ENCODE data around the gene EIF4E1B. TPM values are rescaled to one million over a fixed set of nuclear protein-coding genes. Genes with fewer than 3 reads are reported as not detected.

Gene EIF4E1B
- polyA plus RNA-seq, 2 of the 4 experiments (the other 2 are of a cell fraction) = not detected

DNA sequence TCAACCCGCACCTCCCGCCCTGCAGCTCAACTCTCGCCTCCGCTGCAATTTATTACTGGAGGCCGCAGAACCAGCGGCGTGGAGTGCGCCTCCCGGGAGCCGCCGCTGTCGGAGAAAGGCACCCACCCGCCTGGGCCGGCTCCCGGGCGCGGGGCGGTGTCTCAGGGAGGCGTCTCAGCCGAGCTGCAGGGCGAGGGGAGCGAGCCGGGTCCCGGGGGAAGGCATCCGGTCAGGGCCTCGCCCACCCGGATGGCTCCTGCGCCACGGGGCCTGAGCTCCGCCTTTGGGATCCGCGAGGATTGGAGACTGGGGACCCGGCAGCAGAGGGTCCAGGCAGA is 49.7 kb downstream of the EIF4E1B start:
- ChIA-PET CTCF (interaction anchor here (2.8 to 6.4 kb wide), 2 partner anchors 20 to 21 kb away, joined by 8 to 53 read pairs; no protein-coding TSS in a partner anchor), POLR2A (no interaction called here)
- WGBS (ENCODE audit: missing lambda C conversion rate) = 87% methylated on average over 21 of the region's 33 CpGs
- H3K4me1 ChIP-seq = peaks cover 17% of the 10 kb centered on the region
- FAIRE-seq (no peak), DNase-seq (ENCODE audit: low read depth in 1 of 2, low spot score in 1 of 2) (no peak), ATAC-seq (no peak)
- no peak overlapping the region for H3K4me3 ChIP-seq
- H3K9me3 ChIP-seq = peaks cover 6% of the 10 kb centered on the region; the same call in 1 of the 3 replicates
- H3K27ac ChIP-seq = no peak overlapping the region
- no peak for TF ChIP-seq CEBPB (IDR thresholded peaks at IDR 0.05)
- no peak overlapping the region for H3K4me2 ChIP-seq

DNA sequence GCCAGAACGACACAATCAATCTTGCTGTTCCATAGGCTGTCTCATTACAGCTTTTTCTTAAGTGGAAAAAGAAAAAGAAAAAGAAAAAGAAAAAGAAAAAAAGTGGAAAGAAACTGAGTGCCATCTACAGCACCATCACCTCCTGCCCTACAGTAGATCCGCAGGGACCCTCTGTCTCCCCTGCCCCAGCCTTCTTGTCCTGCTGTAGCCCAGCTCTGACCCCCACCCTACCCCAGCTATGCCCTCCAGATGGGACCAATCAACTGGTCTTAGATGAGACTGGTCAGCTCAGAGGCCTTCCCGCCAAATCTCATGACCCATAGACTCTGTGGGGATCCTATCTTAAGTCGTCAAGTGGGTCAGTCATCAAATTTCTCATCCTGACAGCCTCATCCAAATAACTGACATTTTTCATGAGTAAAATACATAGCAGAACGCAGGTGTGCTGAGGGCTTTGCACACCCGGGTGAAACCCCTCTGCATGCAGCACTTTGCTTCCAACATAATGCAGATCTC is 51.6 kb downstream of the EIF4E1B start:
- Histone ChIP-seq H3K27ac (no peak overlapping the region), H3K9me3 (peaks cover 6% of the 10 kb centered on the region; the same call in 1 of the 3 replicates), H3K4me1 (peaks cover 2% of the 10 kb centered on the region), H3K4me2 (no peak overlapping the region), H3K4me3 (no peak overlapping the region)
- ChIA-PET POLR2A (no interaction called here), CTCF (interaction anchor here (0.9 to 6.4 kb wide), 4 partner anchors 8 to 28 kb away, joined by 3 to 53 read pairs (median 6); no protein-coding TSS in a partner anchor)
- TF ChIP-seq, protein P1, sequence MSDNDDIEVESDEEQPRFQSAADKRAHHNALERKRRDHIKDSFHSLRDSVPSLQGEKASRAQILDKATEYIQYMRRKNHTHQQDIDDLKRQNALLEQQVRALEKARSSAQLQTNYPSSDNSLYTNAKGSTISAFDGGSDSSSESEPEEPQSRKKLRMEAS (IDR thresholded peaks at IDR 0.05) = no peak
- no peak for TF ChIP-seq FOSL2 (IDR thresholded peaks at IDR 0.05)
- no peak for TF ChIP-seq FOSL2 (CRISPR knock-in tag; IDR thresholded peaks at IDR 0.05)
- TF ChIP-seq HOXA7 (CRISPR knock-in tag; IDR thresholded peaks at IDR 0.05) = no peak
- TF ChIP-seq HEYL (CRISPR knock-in tag; IDR thresholded peaks at IDR 0.05) = no peak
- TF ChIP-seq RFX5 (IDR thresholded peaks at IDR 0.05) = no peak
- no peak for TF ChIP-seq EP300 (IDR thresholded peaks at IDR 0.05)
- no peak for TF ChIP-seq ZC3H11A (IDR thresholded peaks at IDR 0.05)
- TF ChIP-seq, protein P2, sequence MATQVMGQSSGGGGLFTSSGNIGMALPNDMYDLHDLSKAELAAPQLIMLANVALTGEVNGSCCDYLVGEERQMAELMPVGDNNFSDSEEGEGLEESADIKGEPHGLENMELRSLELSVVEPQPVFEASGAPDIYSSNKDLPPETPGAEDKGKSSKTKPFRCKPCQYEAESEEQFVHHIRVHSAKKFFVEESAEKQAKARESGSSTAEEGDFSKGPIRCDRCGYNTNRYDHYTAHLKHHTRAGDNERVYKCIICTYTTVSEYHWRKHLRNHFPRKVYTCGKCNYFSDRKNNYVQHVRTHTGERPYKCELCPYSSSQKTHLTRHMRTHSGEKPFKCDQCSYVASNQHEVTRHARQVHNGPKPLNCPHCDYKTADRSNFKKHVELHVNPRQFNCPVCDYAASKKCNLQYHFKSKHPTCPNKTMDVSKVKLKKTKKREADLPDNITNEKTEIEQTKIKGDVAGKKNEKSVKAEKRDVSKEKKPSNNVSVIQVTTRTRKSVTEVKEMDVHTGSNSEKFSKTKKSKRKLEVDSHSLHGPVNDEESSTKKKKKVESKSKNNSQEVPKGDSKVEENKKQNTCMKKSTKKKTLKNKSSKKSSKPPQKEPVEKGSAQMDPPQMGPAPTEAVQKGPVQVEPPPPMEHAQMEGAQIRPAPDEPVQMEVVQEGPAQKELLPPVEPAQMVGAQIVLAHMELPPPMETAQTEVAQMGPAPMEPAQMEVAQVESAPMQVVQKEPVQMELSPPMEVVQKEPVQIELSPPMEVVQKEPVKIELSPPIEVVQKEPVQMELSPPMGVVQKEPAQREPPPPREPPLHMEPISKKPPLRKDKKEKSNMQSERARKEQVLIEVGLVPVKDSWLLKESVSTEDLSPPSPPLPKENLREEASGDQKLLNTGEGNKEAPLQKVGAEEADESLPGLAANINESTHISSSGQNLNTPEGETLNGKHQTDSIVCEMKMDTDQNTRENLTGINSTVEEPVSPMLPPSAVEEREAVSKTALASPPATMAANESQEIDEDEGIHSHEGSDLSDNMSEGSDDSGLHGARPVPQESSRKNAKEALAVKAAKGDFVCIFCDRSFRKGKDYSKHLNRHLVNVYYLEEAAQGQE (IDR thresholded peaks at IDR 0.05) = no peak
- TF ChIP-seq JUNB (IDR thresholded peaks at IDR 0.05) = no peak
- no peak for TF ChIP-seq ESRRA (IDR thresholded peaks at IDR 0.05; ENCODE audit: borderline replicate concordance, low read length)
- no peak for TF ChIP-seq RARB (CRISPR knock-in tag; IDR thresholded peaks at IDR 0.05)
- no peak for TF ChIP-seq HDAC2 (IDR thresholded peaks at IDR 0.05)
- TF ChIP-seq CBX2 (IDR thresholded peaks at IDR 0.05; ENCODE audit: borderline replicate concordance, low read depth) = no peak
- TF ChIP-seq MYC (IDR thresholded peaks at IDR 0.05; ENCODE audit: borderline replicate concordance, low read length) = no peak
- TF ChIP-seq CBX8 (IDR thresholded peaks at IDR 0.05) = no peak
- TF ChIP-seq, protein P3, sequence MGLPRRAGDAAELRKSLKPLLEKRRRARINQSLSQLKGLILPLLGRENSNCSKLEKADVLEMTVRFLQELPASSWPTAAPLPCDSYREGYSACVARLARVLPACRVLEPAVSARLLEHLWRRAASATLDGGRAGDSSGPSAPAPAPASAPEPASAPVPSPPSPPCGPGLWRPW (IDR thresholded peaks at IDR 0.05) = no peak
- TF ChIP-seq, protein P4, sequence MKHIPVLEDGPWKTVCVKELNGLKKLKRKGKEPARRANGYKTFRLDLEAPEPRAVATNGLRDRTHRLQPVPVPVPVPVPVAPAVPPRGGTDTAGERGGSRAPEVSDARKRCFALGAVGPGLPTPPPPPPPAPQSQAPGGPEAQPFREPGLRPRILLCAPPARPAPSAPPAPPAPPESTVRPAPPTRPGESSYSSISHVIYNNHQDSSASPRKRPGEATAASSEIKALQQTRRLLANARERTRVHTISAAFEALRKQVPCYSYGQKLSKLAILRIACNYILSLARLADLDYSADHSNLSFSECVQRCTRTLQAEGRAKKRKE (CRISPR knock-in tag; IDR thresholded peaks at IDR 0.05; ENCODE audit: low read depth) = no peak
- no peak for TF ChIP-seq KDM5A (IDR thresholded peaks at IDR 0.05)
- no peak for TF ChIP-seq FOSB (CRISPR knock-in tag; IDR thresholded peaks at IDR 0.05)
- TF ChIP-seq TP53 (CRISPR knock-in tag; IDR thresholded peaks at IDR 0.05) = no peak
- ATAC-seq (no peak), FAIRE-seq (no peak), DNase-seq (ENCODE audit: low read depth in 1 of 2, low spot score in 1 of 2) (no peak)
- WGBS (ENCODE audit: missing lambda C conversion rate) = 53% methylated on average over 6 of the region's 6 CpGs
